Measurements from ENCODE around the gene ZNF273.
"Not testable (repeated sequence)": the region's sequence is repeated elsewhere in the genome, so short reads cannot be mapped to it uniquely, and the experiment has no call there.

Gene ZNF273

GRCh38 chr7:64944667-64945502 is 41.8 kb downstream of the ZNF273 start:
- DNase-seq (ENCODE audit: low read depth): not testable (repeated sequence)

- no peak for DNase-seq (ENCODE audit: low read depth)
Measured at GRCh38 chr7:64945503-64946175, 42.6 kb downstream of the ZNF273 start.

- peak; percentile 2 for DNase-seq (ENCODE audit: low read depth)
Measured at GRCh38 chr7:64946772-64947171, 43.7 kb downstream of the ZNF273 start.

- DNase-seq (ENCODE audit: low read depth): no peak
Measured at GRCh38 chr7:64947252-64948000, 44.4 kb downstream of the ZNF273 start.

GRCh38 chr7:64948774-64949173 is 45.7 kb downstream of the ZNF273 start:
- not testable (repeated sequence) for DNase-seq (ENCODE audit: low read depth)

GRCh38 chr7:64950673-64951072 is 47.6 kb downstream of the ZNF273 start:
- DNase-seq (ENCODE audit: low read depth): not testable (repeated sequence)

- DNase-seq (ENCODE audit: low read depth): peak; percentile 24
Measured at GRCh38 chr7:64951250-64951848, 48.3 kb downstream of the ZNF273 start.

GRCh38 chr7:64959072-64959747 is 56.1 kb downstream of the ZNF273 start:
- DNase-seq (ENCODE audit: low read depth): no peak

- no peak for DNase-seq (ENCODE audit: low read depth)
Measured at GRCh38 chr7:64965594-64965993, 62.5 kb downstream of the ZNF273 start.

- DNase-seq (ENCODE audit: low read depth): no peak
Measured at GRCh38 chr7:64978497-64979203, 75.6 kb downstream of the ZNF273 start.
